ENCODE data around the gene L3MBTL2. TPM values are rescaled to one million over a fixed set of nuclear protein-coding genes. Genes with fewer than 3 reads are reported as not detected.

Gene L3MBTL2
- total RNA-seq, 1 experiment from 2014 or later: 24.7 TPM

- DNase-seq (ENCODE audit: low read depth, low spot score) (no peak), ATAC-seq (no peak)
- no peaks in the 10 kb centered on the region for H3K27me3 ChIP-seq (ENCODE audit: insufficient read depth, low read length)
- peaks cover 89% of the 10 kb centered on the region for H3K79me2 ChIP-seq (ENCODE audit: insufficient read depth, low read length)
- H4K20me1 ChIP-seq (ENCODE audit: insufficient read depth): no peaks in the 10 kb centered on the region
- intact Hi-C loops (cut with micrococcal nuclease): no loop called here
- RAD21 ChIA-PET (ENCODE audit: low non-redundant PET in 1 of 2, low total read pairs in 2 of 2, uncharacterized antibody in 2 of 2, unreplicated experiment in 2 of 2): no interaction called here
- H3K27ac ChIP-seq (ENCODE audit: low read depth, low read length): peak overlapping the region; percentile 40; the same call in 1 of the 2 replicates
- no peak overlapping the region for H3K4me3 ChIP-seq (replicated peaks in 1 of 2; ENCODE audit: low read depth in 1 of 2, low read length in 2 of 2)
- no TSS peak for BruUV-seq (replicated peaks)
- CTCF ChIA-PET: no interaction called here
- H3K36me3 ChIP-seq (ENCODE audit: control insufficient read depth in 1 of 2, insufficient read depth in 2 of 2, low read length in 2 of 2): peaks cover 39 to 61% of the 10 kb centered on the region in 2 experiments
- peaks cover 7 to 14% of the 10 kb centered on the region in 2 experiments; a peak in 3 of 4 replicates for H3K4me1 ChIP-seq (ENCODE audit: control insufficient read depth in 1 of 2, insufficient read depth in 2 of 2, low read length in 2 of 2)
- POLR2A ChIA-PET: no interaction called here
- no peak overlapping the region for H2AFZ ChIP-seq (ENCODE audit: low read depth, low read length, poor library complexity, severe bottlenecking)
- no peaks in the 10 kb centered on the region for H3K9me2 ChIP-seq (ENCODE audit: insufficient read depth)
- no peak overlapping the region for H3K9ac ChIP-seq (ENCODE audit: low read length)
- H3K9me3 ChIP-seq (ENCODE audit: control insufficient read depth in 1 of 2, insufficient read depth in 1 of 2, low read depth in 1 of 2, low read length in 2 of 2): no peaks in the 10 kb centered on the region
- no peak overlapping the region for H3K4me2 ChIP-seq (ENCODE audit: low read length)
- TF ChIP-seq SIN3A (IDR thresholded peaks at IDR 0.05; ENCODE audit: low read depth) (no peak), POLR2A (IDR thresholded peaks at IDR 0.05; ENCODE audit: borderline replicate concordance, extremely low read depth, insufficient read depth, insufficient read length) (no peak), JUND (IDR thresholded peaks at IDR 0.05) (no peak), MAX (IDR thresholded peaks at IDR 0.05) (no peak), ATF3 (IDR thresholded peaks at IDR 0.05) (no peak), REST (IDR thresholded peaks at IDR 0.05; ENCODE audit: low read depth) (no peak), SRF (IDR thresholded peaks at IDR 0.05; ENCODE audit: low read depth) (no peak)
Observed at GRCh38 chr22:41280854-41281253, 75.7 kb downstream of the L3MBTL2 start.

Small RNAs within 50 kb of the gene (microRNA-seq; reads per million reads assigned to microRNA genes)
- 1.6 reads per million for gene MIR6889 (ENCODE audit: borderline number of aligned reads)

Other genes with a start within 250 kb of the L3MBTL2 start
- gene EP300, start 112.7 kb upstream of the L3MBTL2 start, total RNA-seq (2021; ENCODE audit: unreplicated experiment): 38.8 TPM
- gene CHADL, start 35.6 kb downstream of the L3MBTL2 start, total RNA-seq (2021; ENCODE audit: unreplicated experiment): 0.47 TPM
- gene RANGAP1, start 80.9 kb downstream of the L3MBTL2 start, total RNA-seq (2021; ENCODE audit: unreplicated experiment): 121 TPM
- gene ZC3H7B, start 96.2 kb downstream of the L3MBTL2 start, total RNA-seq (2021; ENCODE audit: unreplicated experiment): 42.0 TPM
- gene TEF, start 176.6 kb downstream of the L3MBTL2 start, total RNA-seq (2021; ENCODE audit: unreplicated experiment): 16.5 TPM
- 55.2 TPM for gene TOB2, start 241.5 kb downstream of the L3MBTL2 start, total RNA-seq (2021; ENCODE audit: unreplicated experiment)

All from HCT116 (cell line).